HAP-1 (cell line): ENCODE results near the gene MCM9.
"Not testable (repeated sequence)": the region's sequence is repeated elsewhere in the genome, so short reads cannot be mapped to it uniquely, and the experiment has no call there.

Source experiments
- DNase-seq, 2 experiments: peaks; one replicate each; pipeline ENCODE4 v3.0.0-alpha.2; 2016 to 2020; ENCODE audit warnings: low spot score in 2 of 2
- H3K27me3 ChIP-seq: fragments of 250-450 bp; sonication (Bioruptor Pico); 2 replicates; pipeline ENCODE4 v1.5.1; 2020; ENCODE audit warnings: low read depth, mild to moderate bottlenecking, moderate library complexity
- H3K36me3 ChIP-seq: fragments of 250-450 bp; sonication (Bioruptor Pico); replicated peaks from 2 replicates; pipeline ENCODE4 v1.5.1; 2020; ENCODE audit warnings: mild to moderate bottlenecking
- H3K4me1 ChIP-seq: fragments of 250-450 bp; sonication (Bioruptor Pico); 2 replicates; pipeline ENCODE4 v1.5.1; 2020; ENCODE audit warnings: mild to moderate bottlenecking
- H3K4me3 ChIP-seq: fragments of 250-450 bp; sonication (Bioruptor Pico); 2 replicates; pipeline ENCODE4 v1.5.1; 2020; ENCODE audit warnings: mild to moderate bottlenecking, moderate library complexity
- H3K9me3 ChIP-seq: fragments of 250-450 bp; sonication (Bioruptor Pico); 2 replicates; pipeline ENCODE4 v1.5.1; 2020; ENCODE audit warnings: mild to moderate bottlenecking, moderate library complexity
- in situ Hi-C: fragments of 300-500 bp; cut with MboI; formaldehyde crosslinking; loops from 3 replicates; pipeline ENCODE4 v1.14.3; 2020; ENCODE audit warnings: low sequenced_read_pairs, inconsistent platforms, mixed read lengths

The MCM9 gene

GRCh38 chr6:118876198-118876597, 58.8 kb downstream of the MCM9 start:
- no peak for DNase-seq
- H3K4me1 ChIP-seq: no peaks in the 10 kb centered on the region
- H3K9me3 ChIP-seq: no peaks in the 10 kb centered on the region
- in situ Hi-C loops: no loop called here
- no peaks in the 10 kb centered on the region for H3K36me3 ChIP-seq
- no peaks in the 10 kb centered on the region for H3K27me3 ChIP-seq
- H3K4me3 ChIP-seq: no peak overlapping the region

- no peaks in the 10 kb centered on the region for H3K9me3 ChIP-seq
- no peak for DNase-seq
- no peak overlapping the region for H3K4me3 ChIP-seq
- no peaks in the 10 kb centered on the region for H3K36me3 ChIP-seq
- H3K27me3 ChIP-seq: no peaks in the 10 kb centered on the region
- in situ Hi-C loops: no loop called here
- no peaks in the 10 kb centered on the region for H3K4me1 ChIP-seq
These were observed 59.3 kb downstream of the MCM9 start for GRCh38 chr6:118875672-118876071.

DNA sequence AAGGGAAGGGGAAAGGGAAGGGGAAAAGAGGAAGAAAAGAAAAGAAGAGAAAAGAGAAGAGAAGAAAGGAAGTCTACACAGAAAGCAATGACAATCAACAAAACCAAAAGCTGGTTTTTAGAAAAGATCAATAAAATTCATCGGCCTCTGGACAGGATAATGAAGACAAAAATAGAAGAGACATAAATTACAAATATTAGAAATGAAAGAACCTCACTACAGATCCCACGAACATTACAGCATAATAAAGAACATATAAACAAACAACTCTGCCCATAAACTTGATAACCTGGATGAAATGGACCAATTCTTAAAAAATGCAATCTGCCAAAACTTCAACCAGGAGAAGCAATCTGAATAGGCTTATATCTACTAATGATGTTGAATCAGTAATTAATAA, 61.7 kb downstream of the MCM9 start:
- no peak for DNase-seq
- no peaks in the 10 kb centered on the region for H3K9me3 ChIP-seq
- H3K36me3 ChIP-seq: no peaks in the 10 kb centered on the region
- H3K4me1 ChIP-seq: no peaks in the 10 kb centered on the region
- in situ Hi-C loops: no loop called here
- H3K4me3 ChIP-seq: no peak overlapping the region
- no peaks in the 10 kb centered on the region for H3K27me3 ChIP-seq

GRCh38 chr6:118872726-118873125, 62.2 kb downstream of the MCM9 start:
- no peaks in the 10 kb centered on the region for H3K27me3 ChIP-seq
- no peaks in the 10 kb centered on the region for H3K9me3 ChIP-seq
- no peak for DNase-seq
- H3K36me3 ChIP-seq: no peaks in the 10 kb centered on the region
- H3K4me3 ChIP-seq: no peak overlapping the region
- no peaks in the 10 kb centered on the region for H3K4me1 ChIP-seq
- in situ Hi-C loops: no loop called here

DNA sequence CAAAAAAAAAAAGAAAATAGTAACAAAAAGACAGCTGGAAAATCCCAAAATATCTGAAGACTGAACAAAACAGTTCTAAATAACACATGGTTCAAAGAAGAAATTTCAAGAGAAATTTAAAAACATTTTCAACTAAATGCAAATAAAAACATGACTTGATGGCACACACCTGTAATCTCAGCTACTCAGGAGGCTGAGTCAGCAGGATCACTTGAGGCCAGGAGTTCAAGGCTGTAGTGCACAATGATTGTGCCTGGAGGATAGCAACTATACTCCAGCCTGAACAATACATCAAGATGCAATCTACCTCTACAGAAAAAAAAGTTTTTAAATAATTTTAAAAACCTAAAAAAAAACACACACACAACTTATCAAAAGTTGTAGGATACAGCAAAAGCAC, 62.6 kb downstream of the MCM9 start:
- DNase-seq: no peak
- in situ Hi-C loops: no loop called here
- no peaks in the 10 kb centered on the region for H3K9me3 ChIP-seq
- H3K27me3 ChIP-seq: no peaks in the 10 kb centered on the region
- no peaks in the 10 kb centered on the region for H3K4me1 ChIP-seq
- no peak overlapping the region for H3K4me3 ChIP-seq
- no peaks in the 10 kb centered on the region for H3K36me3 ChIP-seq

GRCh38 chr6:118871331-118871730, 63.6 kb downstream of the MCM9 start:
- H3K36me3 ChIP-seq: no peaks in the 10 kb centered on the region
- H3K4me3 ChIP-seq: no peak overlapping the region
- in situ Hi-C loops: no loop called here
- no peaks in the 10 kb centered on the region for H3K4me1 ChIP-seq
- H3K27me3 ChIP-seq: no peaks in the 10 kb centered on the region
- H3K9me3 ChIP-seq: no peaks in the 10 kb centered on the region
- no peak for DNase-seq

GRCh38 chr6:118869894-118870589, 64.9 kb downstream of the MCM9 start:
- H3K9me3 ChIP-seq: no peaks in the 10 kb centered on the region
- H3K4me3 ChIP-seq: no peak overlapping the region
- H3K4me1 ChIP-seq: no peaks in the 10 kb centered on the region
- in situ Hi-C loops: no loop called here
- H3K27me3 ChIP-seq: no peaks in the 10 kb centered on the region
- DNase-seq: no peak
- H3K36me3 ChIP-seq: no peaks in the 10 kb centered on the region

- Histone ChIP-seq H3K4me3 (no peak overlapping the region), H3K36me3 (no peaks in the 10 kb centered on the region), H3K27me3 (no peaks in the 10 kb centered on the region), H3K9me3 (no peaks in the 10 kb centered on the region), H3K4me1 (no peaks in the 10 kb centered on the region)
- in situ Hi-C loops: no loop called here
- no peak for DNase-seq
These were observed 65.6 kb downstream of the MCM9 start for GRCh38 chr6:118869350-118869749.

GRCh38 chr6:118868901-118869300, 66.1 kb downstream of the MCM9 start:
- DNase-seq, H3K27me3 ChIP-seq, H3K9me3 ChIP-seq, H3K36me3 ChIP-seq, H3K4me3 ChIP-seq, H3K4me1 ChIP-seq, in situ Hi-C loops: not testable (repeated sequence)

DNA sequence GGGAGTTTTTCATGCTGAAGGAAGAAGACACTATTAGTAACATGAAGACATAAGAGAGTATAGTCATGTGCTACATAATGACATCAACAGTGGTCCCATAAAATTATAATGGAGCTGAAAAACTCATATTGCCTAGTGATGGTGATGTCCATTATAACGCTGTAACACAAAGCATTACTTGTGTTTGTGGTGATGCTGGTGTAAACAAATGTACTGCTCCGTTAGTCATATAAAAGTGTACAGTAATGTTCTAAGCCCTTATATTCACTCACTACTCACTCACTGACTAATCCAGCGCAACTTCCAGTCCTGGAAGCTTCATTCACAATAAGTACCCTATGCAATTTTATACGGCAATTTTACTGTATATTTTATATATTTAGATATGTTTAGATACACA, 67.8 kb downstream of the MCM9 start:
- no peak overlapping the region for H3K4me3 ChIP-seq
- H3K4me1 ChIP-seq: no peaks in the 10 kb centered on the region
- H3K9me3 ChIP-seq: no peaks in the 10 kb centered on the region
- H3K27me3 ChIP-seq: no peaks in the 10 kb centered on the region
- in situ Hi-C loops: no loop called here
- no peaks in the 10 kb centered on the region for H3K36me3 ChIP-seq
- no peak for DNase-seq

- Histone ChIP-seq H3K4me3 (no peak overlapping the region), H3K36me3 (no peaks in the 10 kb centered on the region), H3K9me3 (no peaks in the 10 kb centered on the region), H3K4me1 (no peaks in the 10 kb centered on the region), H3K27me3 (no peaks in the 10 kb centered on the region)
- no peak for DNase-seq
- in situ Hi-C loops: no loop called here
These were observed 69.9 kb downstream of the MCM9 start for GRCh38 chr6:118865100-118865391.

GRCh38 chr6:118864341-118865099, 70.4 kb downstream of the MCM9 start:
- in situ Hi-C loops: no loop called here
- DNase-seq: no peak

GRCh38 chr6:118862443-118862842, 72.5 kb downstream of the MCM9 start:
- in situ Hi-C loops: no loop called here
- DNase-seq: no peak
- Histone ChIP-seq H3K4me3 (no peak overlapping the region), H3K27me3 (no peaks in the 10 kb centered on the region), H3K36me3 (no peaks in the 10 kb centered on the region), H3K9me3 (no peaks in the 10 kb centered on the region), H3K4me1 (no peaks in the 10 kb centered on the region)

More at GRCh38 chr6:118864341-118865099, 70.4 kb downstream of the MCM9 start:
- no peaks in the 10 kb centered on the region for H3K4me1 ChIP-seq
- H3K27me3 ChIP-seq: no peaks in the 10 kb centered on the region
- no peaks in the 10 kb centered on the region for H3K9me3 ChIP-seq
- H3K36me3 ChIP-seq: no peaks in the 10 kb centered on the region
- no peak overlapping the region for H3K4me3 ChIP-seq

DNA sequence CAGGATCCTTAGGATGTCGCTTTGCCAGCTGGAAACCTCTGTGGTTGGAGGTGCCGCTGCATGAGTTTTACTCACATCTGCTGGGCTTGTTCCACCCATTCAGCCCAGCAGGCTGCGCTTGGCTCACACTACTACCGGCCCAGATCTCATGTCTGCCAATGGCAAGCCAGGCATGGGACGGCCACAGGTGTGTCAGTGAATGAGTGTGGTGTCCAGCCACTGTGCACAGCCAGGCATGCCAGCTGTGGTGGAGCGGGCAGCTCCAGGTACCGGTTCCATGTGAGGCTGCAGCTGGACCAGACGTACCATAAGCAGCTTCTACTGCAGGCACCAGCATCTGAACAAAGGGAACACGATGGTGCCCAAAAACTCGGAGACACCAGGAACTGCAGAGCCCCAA, 74.1 kb downstream of the MCM9 start:
- DNase-seq: no peak
- Histone ChIP-seq H3K36me3 (no peaks in the 10 kb centered on the region), H3K4me1 (no peaks in the 10 kb centered on the region), H3K27me3 (no peaks in the 10 kb centered on the region), H3K4me3 (no peak overlapping the region), H3K9me3 (no peaks in the 10 kb centered on the region)
- in situ Hi-C loops: no loop called here

- Histone ChIP-seq H3K27me3 (no peaks in the 10 kb centered on the region), H3K9me3 (no peaks in the 10 kb centered on the region), H3K4me3 (no peak overlapping the region), H3K4me1 (no peaks in the 10 kb centered on the region), H3K36me3 (no peaks in the 10 kb centered on the region)
- in situ Hi-C loops: no loop called here
- DNase-seq: no peak
These were observed 74.6 kb downstream of the MCM9 start for GRCh38 chr6:118860363-118860762.
